Measurements from ENCODE around the gene C6orf47. TPM values are rescaled to one million over a fixed set of nuclear protein-coding genes. Genes with fewer than 3 reads are reported as not detected.
A peak's percentile ranks its signal among the peaks of the same experiment; 100 is the strongest.

C6orf47 gene
- total and polyA plus RNA-seq, 2 of the 13 experiments (the other 11 are each of a cell fraction or from before 2014, with no cell fraction given): 1.7 to 18.1 TPM

DNA sequence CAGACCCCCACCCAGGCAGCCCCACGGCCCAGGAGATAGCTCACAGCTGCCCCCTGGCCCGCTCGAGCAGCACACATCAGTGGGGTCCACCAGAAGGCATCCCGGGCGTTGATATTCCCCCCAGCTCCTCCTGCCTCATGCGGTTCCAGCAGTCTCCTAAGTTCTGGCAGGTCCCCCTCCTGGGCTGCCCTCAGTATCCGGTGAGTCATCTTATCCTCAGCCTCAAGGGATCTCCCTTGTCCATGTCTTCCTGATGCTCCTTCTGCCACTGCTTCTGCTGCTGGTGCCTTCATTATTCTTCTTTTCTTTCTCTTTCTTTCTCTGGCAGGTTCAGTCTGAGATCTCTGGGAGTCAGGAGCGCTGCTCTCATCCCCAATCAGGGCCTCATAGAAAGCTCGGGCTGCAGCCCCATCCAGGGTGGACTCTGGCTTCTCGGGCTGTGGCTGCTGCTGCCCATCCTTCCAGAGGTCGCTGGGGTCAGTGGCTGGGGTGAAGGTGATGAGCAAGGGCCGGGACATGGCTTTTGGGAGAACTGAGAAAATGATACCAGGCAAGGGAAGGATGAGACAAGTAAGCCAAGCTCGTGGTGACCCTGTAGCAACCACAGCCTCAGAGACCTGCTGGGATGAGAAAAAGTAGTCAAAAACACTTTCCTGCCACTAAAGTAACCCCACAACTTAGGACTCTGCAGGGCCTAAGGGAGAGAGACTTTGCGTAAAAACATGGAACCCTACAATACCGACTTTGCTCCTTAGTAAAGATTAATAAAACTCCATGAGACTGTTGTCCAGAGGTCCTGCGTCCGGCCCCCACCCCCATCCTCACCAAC is 3.6 kb upstream of the C6orf47 start (continued):
- TF ChIP-seq ZNF800 (CRISPR knock-in tag; IDR thresholded peaks at IDR 0.05) (no peak), PLRG1 (conservative IDR thresholded peaks at IDR 0.05) (no peak), SMARCC2 (IDR thresholded peaks at IDR 0.05) (no peak), MAF1 (CRISPR knock-in tag; IDR thresholded peaks at IDR 0.05; ENCODE audit: borderline replicate concordance) (no peak), NFE2 (CRISPR knock-in tag; IDR thresholded peaks at IDR 0.05) (no peak), DMAP1 (CRISPR knock-in tag; IDR thresholded peaks at IDR 0.05) (no peak), ZNF619 (CRISPR knock-in tag; IDR thresholded peaks at IDR 0.05) (no peak), ZNF546 (CRISPR knock-in tag; conservative IDR thresholded peaks at IDR 0.05) (no peak; the same call in 1 of the 2 replicates), ELF3 (CRISPR knock-in tag; IDR thresholded peaks at IDR 0.05) (peak; percentile 37; the same call in 1 of the 2 replicates), REL (CRISPR knock-in tag; conservative IDR thresholded peaks at IDR 0.05) (no peak), ZBTB1 (CRISPR knock-in tag; IDR thresholded peaks at IDR 0.05; ENCODE audit: borderline replicate concordance) (no peak), SMC3 (IDR thresholded peaks at IDR 0.05; ENCODE audit: low read length) (no peak), HOXA7 (CRISPR knock-in tag; IDR thresholded peaks at IDR 0.05) (no peak), KLF16 (CRISPR knock-in tag; IDR thresholded peaks at IDR 0.05) (peak in 1 of 2 experiments; percentile 8; a peak in 1 of 4 replicates), MYNN (CRISPR knock-in tag; IDR thresholded peaks at IDR 0.05; ENCODE audit: low read depth) (no peak), MED8 (CRISPR knock-in tag; IDR thresholded peaks at IDR 0.05; ENCODE audit: insufficient replicate concordance) (no peak), SUZ12 (IDR thresholded peaks at IDR 0.05; ENCODE audit: low read depth, low read length) (no peak), HDAC2 (CRISPR knock-in tag; IDR thresholded peaks at IDR 0.05) (no peak), THAP11 (CRISPR knock-in tag; IDR thresholded peaks at IDR 0.05) (no peak), ZNF792 (CRISPR knock-in tag; IDR thresholded peaks at IDR 0.05) (no peak), ZNF282 (IDR thresholded peaks at IDR 0.05; ENCODE audit: partially characterized antibody) (no peak), TOE1 (CRISPR knock-in tag; IDR thresholded peaks at IDR 0.05) (no peak), SIN3B (IDR thresholded peaks at IDR 0.05; ENCODE audit: low read length) (no peak), NAIF1 (CRISPR knock-in tag; IDR thresholded peaks at IDR 0.05; ENCODE audit: borderline replicate concordance) (no peak), ZNF713 (CRISPR knock-in tag; IDR thresholded peaks at IDR 0.05) (no peak)
- TF ChIP-seq, protein P1, sequence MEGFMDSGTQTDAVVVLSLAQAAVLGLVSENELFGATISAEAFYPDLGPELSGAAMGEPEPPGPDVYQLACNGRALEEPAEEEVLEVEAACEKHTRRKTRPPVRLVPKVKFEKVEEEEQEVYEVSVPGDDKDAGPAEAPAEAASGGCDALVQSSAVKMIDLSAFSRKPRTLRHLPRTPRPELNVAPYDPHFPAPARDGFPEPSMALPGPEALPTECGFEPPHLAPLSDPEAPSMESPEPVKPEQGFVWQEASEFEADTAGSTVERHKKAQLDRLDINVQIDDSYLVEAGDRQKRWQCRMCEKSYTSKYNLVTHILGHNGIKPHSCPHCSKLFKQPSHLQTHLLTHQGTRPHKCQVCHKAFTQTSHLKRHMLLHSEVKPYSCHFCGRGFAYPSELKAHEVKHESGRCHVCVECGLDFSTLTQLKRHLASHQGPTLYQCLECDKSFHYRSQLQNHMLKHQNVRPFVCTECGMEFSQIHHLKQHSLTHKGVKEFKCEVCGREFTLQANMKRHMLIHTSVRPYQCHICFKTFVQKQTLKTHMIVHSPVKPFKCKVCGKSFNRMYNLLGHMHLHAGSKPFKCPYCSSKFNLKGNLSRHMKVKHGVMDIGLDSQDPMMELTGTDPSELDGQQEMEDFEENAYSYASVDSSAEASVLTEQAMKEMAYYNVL (CRISPR knock-in tag; IDR thresholded peaks at IDR 0.05; ENCODE audit: borderline replicate concordance): no peak
- TF ChIP-seq, protein P2, sequence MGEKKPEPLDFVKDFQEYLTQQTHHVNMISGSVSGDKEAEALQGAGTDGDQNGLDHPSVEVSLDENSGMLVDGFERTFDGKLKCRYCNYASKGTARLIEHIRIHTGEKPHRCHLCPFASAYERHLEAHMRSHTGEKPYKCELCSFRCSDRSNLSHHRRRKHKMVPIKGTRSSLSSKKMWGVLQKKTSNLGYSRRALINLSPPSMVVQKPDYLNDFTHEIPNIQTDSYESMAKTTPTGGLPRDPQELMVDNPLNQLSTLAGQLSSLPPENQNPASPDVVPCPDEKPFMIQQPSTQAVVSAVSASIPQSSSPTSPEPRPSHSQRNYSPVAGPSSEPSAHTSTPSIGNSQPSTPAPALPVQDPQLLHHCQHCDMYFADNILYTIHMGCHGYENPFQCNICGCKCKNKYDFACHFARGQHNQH (CRISPR knock-in tag; IDR thresholded peaks at IDR 0.05): no peak; the same call in 1 of the 2 replicates
- TF ChIP-seq, protein P3, sequence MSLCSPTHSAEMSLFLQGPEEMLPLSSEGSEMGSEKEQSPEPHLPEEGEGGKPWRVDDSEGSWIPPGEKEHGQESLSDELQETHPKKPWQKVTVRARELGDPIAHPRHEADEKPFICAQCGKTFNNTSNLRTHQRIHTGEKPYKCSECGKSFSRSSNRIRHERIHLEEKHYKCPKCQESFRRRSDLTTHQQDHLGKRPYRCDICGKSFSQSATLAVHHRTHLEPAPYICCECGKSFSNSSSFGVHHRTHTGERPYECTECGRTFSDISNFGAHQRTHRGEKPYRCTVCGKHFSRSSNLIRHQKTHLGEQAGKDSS (CRISPR knock-in tag; IDR thresholded peaks at IDR 0.05; ENCODE audit: borderline replicate concordance, low read depth): no peak

Data from HepG2 (cell line).